ENCODE measurements around the gene OSBP2.

DNA sequence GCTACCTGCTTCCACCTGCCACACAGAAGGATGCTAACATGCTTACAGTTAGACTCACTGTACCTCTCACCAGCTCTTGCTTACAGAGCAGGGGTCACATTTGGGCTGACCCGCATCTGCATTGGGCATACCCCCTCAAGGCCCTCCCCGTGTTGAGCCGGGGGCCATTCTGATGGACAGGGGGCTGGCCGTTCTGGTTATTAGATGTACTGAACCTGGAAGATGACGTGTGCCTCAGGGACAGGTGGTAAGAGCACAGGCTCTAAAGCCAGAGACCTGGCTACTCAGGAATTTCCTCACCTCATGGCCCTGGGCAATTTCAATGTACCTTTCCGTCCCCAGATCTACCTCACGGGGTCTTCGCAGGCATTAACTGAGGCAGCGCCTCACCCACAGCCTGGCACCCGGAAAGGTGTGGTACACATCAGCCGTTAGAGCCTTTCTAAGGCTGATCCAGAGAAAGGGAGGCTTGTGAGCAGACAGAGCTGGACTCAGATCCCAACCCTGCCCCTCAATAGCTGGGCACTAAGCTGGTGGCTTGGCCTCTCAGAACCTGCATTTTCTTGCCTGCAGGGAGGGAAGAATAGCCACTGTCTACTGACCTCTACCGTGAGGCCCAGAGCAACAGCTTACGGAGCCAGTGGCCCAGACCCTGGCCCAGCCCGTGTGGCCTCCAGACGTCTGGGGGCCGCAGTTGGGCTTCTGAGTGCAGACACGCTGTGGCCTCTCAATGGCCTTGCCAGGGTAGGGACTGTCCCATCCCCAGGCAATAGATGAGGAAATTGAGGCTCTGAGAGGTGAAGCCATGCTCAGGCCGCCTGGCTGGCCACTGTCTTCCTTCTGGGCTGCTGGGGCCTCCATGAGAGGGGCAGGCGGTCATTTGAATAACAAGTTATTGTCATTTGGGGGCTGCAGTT lies 173.3 kb downstream of the OSBP2 start:
- TF ChIP-seq, protein P1, sequence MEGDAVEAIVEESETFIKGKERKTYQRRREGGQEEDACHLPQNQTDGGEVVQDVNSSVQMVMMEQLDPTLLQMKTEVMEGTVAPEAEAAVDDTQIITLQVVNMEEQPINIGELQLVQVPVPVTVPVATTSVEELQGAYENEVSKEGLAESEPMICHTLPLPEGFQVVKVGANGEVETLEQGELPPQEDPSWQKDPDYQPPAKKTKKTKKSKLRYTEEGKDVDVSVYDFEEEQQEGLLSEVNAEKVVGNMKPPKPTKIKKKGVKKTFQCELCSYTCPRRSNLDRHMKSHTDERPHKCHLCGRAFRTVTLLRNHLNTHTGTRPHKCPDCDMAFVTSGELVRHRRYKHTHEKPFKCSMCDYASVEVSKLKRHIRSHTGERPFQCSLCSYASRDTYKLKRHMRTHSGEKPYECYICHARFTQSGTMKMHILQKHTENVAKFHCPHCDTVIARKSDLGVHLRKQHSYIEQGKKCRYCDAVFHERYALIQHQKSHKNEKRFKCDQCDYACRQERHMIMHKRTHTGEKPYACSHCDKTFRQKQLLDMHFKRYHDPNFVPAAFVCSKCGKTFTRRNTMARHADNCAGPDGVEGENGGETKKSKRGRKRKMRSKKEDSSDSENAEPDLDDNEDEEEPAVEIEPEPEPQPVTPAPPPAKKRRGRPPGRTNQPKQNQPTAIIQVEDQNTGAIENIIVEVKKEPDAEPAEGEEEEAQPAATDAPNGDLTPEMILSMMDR (IDR thresholded peaks at IDR 0.05; ENCODE audit: low read length): no peak
- no peak for TF ChIP-seq EZH2 (IDR thresholded peaks at IDR 0.05; ENCODE audit: borderline replicate concordance, low read length)

Data from OCI-LY1 (cell line).